ENCODE results near the gene PRDM16. TPM values are rescaled to one million over a fixed set of nuclear protein-coding genes. Genes with fewer than 3 reads are reported as not detected.

PRDM16 gene
- total and polyA plus RNA-seq, 2 experiments from 2014 or later = 0.14 to 0.16 TPM

DNA sequence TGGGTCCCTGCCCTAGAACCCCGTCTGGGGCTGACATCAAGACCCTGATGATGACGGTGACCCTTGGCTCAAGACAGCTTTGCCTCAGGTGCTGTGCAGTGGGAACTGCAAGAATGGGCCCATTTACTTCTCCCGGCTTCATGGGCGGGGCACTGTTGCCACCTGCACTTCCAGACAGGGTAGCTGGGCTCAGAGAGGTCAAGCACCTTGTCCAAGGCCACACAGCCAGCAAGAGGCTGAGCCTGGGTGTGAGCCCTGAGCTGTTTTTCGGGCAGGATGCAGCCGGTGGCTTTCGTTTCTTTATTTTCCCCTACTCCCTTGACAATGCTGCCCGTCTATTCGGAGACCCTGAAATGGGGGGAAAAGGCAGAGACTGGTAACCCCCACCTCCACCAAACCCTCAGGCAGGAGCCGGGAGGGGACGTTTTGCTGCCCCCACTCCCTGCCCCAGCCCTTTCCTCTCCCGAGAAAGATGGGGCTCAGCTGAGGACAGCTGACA is 91.7 kb downstream of the PRDM16 start (continued):
- TF ChIP-seq, protein P1, sequence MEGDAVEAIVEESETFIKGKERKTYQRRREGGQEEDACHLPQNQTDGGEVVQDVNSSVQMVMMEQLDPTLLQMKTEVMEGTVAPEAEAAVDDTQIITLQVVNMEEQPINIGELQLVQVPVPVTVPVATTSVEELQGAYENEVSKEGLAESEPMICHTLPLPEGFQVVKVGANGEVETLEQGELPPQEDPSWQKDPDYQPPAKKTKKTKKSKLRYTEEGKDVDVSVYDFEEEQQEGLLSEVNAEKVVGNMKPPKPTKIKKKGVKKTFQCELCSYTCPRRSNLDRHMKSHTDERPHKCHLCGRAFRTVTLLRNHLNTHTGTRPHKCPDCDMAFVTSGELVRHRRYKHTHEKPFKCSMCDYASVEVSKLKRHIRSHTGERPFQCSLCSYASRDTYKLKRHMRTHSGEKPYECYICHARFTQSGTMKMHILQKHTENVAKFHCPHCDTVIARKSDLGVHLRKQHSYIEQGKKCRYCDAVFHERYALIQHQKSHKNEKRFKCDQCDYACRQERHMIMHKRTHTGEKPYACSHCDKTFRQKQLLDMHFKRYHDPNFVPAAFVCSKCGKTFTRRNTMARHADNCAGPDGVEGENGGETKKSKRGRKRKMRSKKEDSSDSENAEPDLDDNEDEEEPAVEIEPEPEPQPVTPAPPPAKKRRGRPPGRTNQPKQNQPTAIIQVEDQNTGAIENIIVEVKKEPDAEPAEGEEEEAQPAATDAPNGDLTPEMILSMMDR (conservative IDR thresholded peaks at IDR 0.05; ENCODE audit: low read depth in 2 of 2) = no peak
- no peak for TF ChIP-seq NANOG (IDR thresholded peaks at IDR 0.05; ENCODE audit: borderline replicate concordance)

DNA sequence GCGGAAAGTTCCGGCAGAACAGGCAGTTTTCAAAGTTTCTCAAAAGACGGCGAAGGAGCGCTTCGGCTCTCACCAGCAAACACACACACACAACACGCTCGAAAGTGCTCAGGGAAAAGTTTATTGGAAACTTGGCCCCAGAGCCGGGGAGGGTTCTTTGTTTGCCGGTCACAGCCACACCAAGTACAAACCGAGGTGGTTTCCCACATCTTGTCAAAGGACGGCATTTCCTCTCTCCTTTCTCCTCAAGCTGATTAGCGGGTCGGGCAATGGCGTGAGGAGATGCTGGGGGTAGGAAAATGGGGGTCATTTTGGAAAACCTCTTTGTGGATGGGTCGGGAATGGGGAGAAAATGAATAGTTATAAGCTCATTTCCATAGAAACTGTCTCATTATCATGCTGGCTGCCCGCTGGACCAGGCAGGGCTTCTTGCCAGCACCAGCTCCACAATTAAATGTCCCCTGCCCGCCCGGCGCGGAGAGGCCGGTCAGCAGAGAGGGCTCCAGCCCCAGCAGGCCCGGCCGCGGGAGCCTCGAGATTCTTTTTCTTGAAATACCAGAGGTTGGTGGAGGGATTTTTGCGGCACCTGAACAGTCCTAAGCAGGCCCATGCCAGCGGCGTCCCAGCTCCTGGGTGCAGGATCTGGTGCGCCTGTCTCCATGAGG is 92.3 kb downstream of the PRDM16 start:
- DNase-seq (ENCODE audit: low spot score) (no peak), ATAC-seq (no peak)
- no peak overlapping the region for H3K27ac ChIP-seq (ENCODE audit: low read depth)
- Mint-ChIP-seq H3K27me3 (ENCODE audit: insufficient read depth, low read depth, poor library complexity) (peaks cover 8% of the 10 kb centered on the region), H3K36me3 (ENCODE audit: low read depth) (no peaks in the 10 kb centered on the region), H3K27ac (no peak overlapping the region), H3K4me1 (no peaks in the 10 kb centered on the region), H3K4me3 (no peak overlapping the region), H3K9me3 (peaks cover 2% of the 10 kb centered on the region; the same call in 1 of the 3 replicates)
- no peak overlapping the region for H3K4me2 ChIP-seq
- no peaks in the 10 kb centered on the region for H3K79me2 ChIP-seq (replicated peaks; ENCODE audit: insufficient read depth)
- H2AFZ ChIP-seq = no peak overlapping the region
- H3K9me2 ChIP-seq (ENCODE audit: insufficient read depth) = no peaks in the 10 kb centered on the region
- no peaks in the 10 kb centered on the region for H3K4me1 ChIP-seq (ENCODE audit: insufficient read depth)
- no peaks in the 10 kb centered on the region for H4K20me1 ChIP-seq (replicated peaks; ENCODE audit: insufficient read depth)
- no peaks in the 10 kb centered on the region for H3F3A ChIP-seq (replicated peaks; ENCODE audit: low read depth)
- H3K36me3 ChIP-seq (ENCODE audit: insufficient read depth) = no peaks in the 10 kb centered on the region
- no peak for TF ChIP-seq NANOG (IDR thresholded peaks at IDR 0.05; ENCODE audit: borderline replicate concordance)
- no peaks in the 10 kb centered on the region for H3K27me3 ChIP-seq (ENCODE audit: insufficient read depth)
- no peak overlapping the region for H3K4me3 ChIP-seq

DNA sequence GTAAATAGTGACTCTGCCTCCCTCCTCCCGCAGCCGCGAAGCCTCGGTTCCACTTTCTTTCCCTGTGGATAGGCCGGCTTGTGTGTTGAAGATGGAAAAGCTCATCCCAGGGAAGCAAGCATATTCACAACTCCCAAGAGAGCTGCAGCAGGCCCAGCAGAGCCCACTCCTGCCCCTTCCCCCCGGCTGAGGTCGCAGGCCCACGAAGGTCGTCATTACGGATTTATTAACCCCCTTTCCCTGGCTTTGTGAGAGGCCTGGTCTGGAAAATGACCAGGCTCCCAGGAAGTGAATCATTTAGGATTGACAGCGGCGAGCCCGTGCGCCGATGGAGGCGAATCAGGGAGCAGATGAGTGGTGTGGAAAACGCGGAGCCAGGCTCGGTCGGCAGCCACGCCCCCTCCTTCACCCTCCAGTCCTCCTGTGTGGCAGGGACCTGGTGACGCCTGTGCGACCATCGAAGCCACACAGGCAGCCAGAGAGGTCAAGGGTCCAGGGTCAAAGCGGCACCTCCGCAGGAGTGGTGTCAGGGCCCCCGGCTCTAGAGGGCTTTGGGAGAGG is 93.4 kb downstream of the PRDM16 start:
- Mint-ChIP-seq H3K4me1 (no peaks in the 10 kb centered on the region), H3K36me3 (ENCODE audit: low read depth) (no peaks in the 10 kb centered on the region), H3K4me3 (no peak overlapping the region), H3K27me3 (ENCODE audit: insufficient read depth, low read depth, poor library complexity) (peaks cover 10% of the 10 kb centered on the region), H3K27ac (no peak overlapping the region), H3K9me3 (peaks cover 2% of the 10 kb centered on the region; the same call in 1 of the 3 replicates)
- no peaks in the 10 kb centered on the region for H4K20me1 ChIP-seq (replicated peaks; ENCODE audit: insufficient read depth)
- ATAC-seq = no peak
- no peak overlapping the region for H2AFZ ChIP-seq
- H3K4me2 ChIP-seq = no peak overlapping the region
- H3K27ac ChIP-seq (ENCODE audit: low read depth) = no peak overlapping the region
- no peak overlapping the region for H3K4me3 ChIP-seq
- no peaks in the 10 kb centered on the region for H3K79me2 ChIP-seq (replicated peaks; ENCODE audit: insufficient read depth)
- no peaks in the 10 kb centered on the region for H3F3A ChIP-seq (replicated peaks; ENCODE audit: low read depth)
- no peaks in the 10 kb centered on the region for H3K9me2 ChIP-seq (ENCODE audit: insufficient read depth)
- no peaks in the 10 kb centered on the region for H3K27me3 ChIP-seq (ENCODE audit: insufficient read depth)
- DNase-seq (ENCODE audit: low spot score) = no peak
- H3K36me3 ChIP-seq (ENCODE audit: insufficient read depth) = no peaks in the 10 kb centered on the region
- no peaks in the 10 kb centered on the region for H3K4me1 ChIP-seq (ENCODE audit: insufficient read depth)
- TF ChIP-seq POLR2AphosphoS5 (IDR thresholded peaks at IDR 0.05; ENCODE audit: low read depth) (no peak), EZH2 (IDR thresholded peaks at IDR 0.05; ENCODE audit: low read depth, unreplicated experiment) (no peak), ZNF114 (CRISPR knock-in tag; IDR thresholded peaks at IDR 0.05) (no peak), CREB1 (CRISPR knock-in tag; IDR thresholded peaks at IDR 0.05; ENCODE audit: low read depth) (no peak), NANOG (IDR thresholded peaks at IDR 0.05; ENCODE audit: borderline replicate concordance) (no peak), ZNF331 (CRISPR knock-in tag; IDR thresholded peaks at IDR 0.05; ENCODE audit: low read depth) (no peak), EZH2phosphoT487 (IDR thresholded peaks at IDR 0.05; ENCODE audit: unreplicated experiment) (no peak), STAT1 (IDR thresholded peaks at IDR 0.05; ENCODE audit: unreplicated experiment) (no peak)
- TF ChIP-seq, protein P2, sequence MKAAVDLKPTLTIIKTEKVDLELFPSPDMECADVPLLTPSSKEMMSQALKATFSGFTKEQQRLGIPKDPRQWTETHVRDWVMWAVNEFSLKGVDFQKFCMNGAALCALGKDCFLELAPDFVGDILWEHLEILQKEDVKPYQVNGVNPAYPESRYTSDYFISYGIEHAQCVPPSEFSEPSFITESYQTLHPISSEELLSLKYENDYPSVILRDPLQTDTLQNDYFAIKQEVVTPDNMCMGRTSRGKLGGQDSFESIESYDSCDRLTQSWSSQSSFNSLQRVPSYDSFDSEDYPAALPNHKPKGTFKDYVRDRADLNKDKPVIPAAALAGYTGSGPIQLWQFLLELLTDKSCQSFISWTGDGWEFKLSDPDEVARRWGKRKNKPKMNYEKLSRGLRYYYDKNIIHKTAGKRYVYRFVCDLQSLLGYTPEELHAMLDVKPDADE (IDR thresholded peaks at IDR 0.05) = no peak

All from GM23338 (cell line).